Activated T-helper 1 cell treated with anti-CD3 and anti-CD28 coated beads, Interleukin-12 subunit alpha, Interleukin-12 subunit beta, Interleukin-2, Interleukin-4 antibody, amounts not matched to agents 30 ng/mL and 10 ng/mL and 1 ng/mL, durations not matched to agents 14 hours and 24 hours and 36 hours (primary cell): ENCODE results near the gene OR51F2. TPM values are rescaled to one million over a fixed set of nuclear protein-coding genes. Genes with fewer than 3 reads are reported as not detected.
"Not testable (repeated sequence)": the region's sequence is repeated elsewhere in the genome, so short reads cannot be mapped to it uniquely, and the experiment has no call there.

Experiments used
- DNase-seq: peaks from one replicate; pipeline ENCODE4 v3.0.0; 2021; ENCODE audit warnings: low spot score
- H3K27ac Mint-ChIP-seq: one replicate; pipeline ENCODE4 v1.8.0; 2021; ENCODE audit warnings: mild to moderate bottlenecking, mixed read lengths
- H3K27me3 Mint-ChIP-seq: one replicate; pipeline ENCODE4 v1.8.0; 2022; ENCODE audit warnings: mild to moderate bottlenecking, moderate library complexity, mixed read lengths; ENCODE audit not compliant: insufficient read depth
- H3K36me3 Mint-ChIP-seq: one replicate; pipeline ENCODE4 v1.8.0; 2021; ENCODE audit warnings: low read depth, mixed read lengths
- H3K4me1 Mint-ChIP-seq: one replicate; pipeline ENCODE4 v1.8.0; 2021; ENCODE audit warnings: low read depth, mixed read lengths
- H3K4me3 Mint-ChIP-seq: one replicate; pipeline ENCODE4 v1.8.0; 2021; ENCODE audit warnings: mild to moderate bottlenecking, moderate library complexity, mixed read lengths
- H3K9me3 Mint-ChIP-seq: one replicate; pipeline ENCODE4 v1.8.0; 2021; ENCODE audit warnings: mixed read lengths
- intact Hi-C: fragments of 100-400 bp; cut with micrococcal nuclease; formaldehyde crosslinking; loops from one replicate; pipeline ENCODE4 v1.15.1; 2024
- total RNA-seq: library from RNA; stranded (reverse); gene quantifications from 2 replicates; pipeline ENCODE4 v1.2.3, GENCODE V29; 2022

The OR51F2 gene
- total RNA-seq, 1 donor from 2014 or later = not detected

DNA sequence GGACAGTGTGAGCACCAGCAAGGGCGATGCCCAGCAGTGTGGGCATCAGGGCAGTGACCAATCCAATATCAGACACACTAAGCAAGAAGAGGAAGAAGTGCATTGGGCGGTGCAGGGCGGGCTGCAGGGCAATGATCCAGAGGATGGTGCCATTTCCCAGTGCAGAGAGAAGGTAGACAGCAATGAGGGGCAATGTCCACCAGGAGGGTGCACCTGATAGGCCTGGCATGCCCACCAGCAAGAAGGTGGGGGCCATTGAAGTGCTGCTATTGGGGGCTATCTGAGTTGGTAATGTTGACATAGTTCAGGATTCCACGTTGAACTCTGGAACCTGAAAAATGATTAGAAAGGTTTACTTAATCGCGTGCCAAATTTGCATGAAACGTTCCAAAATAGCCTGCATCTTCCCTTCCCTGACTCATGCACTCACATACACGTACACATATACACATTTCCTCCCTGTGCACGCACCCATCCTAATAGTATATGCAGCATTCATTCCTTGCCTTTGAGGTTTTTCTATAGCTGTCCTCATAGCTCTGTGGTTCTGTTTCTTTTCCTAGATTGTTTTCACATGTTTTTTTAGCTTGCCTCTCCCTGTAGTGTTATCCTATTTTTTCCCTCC lies 27.9 kb downstream of the OR51F2 start, which contains the start of gene OR51S1:
TSS of gene OR51S1 (minus strand) at position 301 of the 625 bp plus-strand sequence. CDS start at position 301, 0 bp downstream.
- Mint-ChIP-seq H3K36me3 (no peaks in the 10 kb centered on the region), H3K4me3 (no peak within 1 kb of the TSS), H3K27me3 (no peaks in the 10 kb centered on the region), H3K27ac (no peak within 1 kb of the TSS), H3K9me3 (no peaks in the 10 kb centered on the region), H3K4me1 (no peaks in the 10 kb centered on the region)
- intact Hi-C loops = no loop called here
- DNase-seq = no peak

DNA sequence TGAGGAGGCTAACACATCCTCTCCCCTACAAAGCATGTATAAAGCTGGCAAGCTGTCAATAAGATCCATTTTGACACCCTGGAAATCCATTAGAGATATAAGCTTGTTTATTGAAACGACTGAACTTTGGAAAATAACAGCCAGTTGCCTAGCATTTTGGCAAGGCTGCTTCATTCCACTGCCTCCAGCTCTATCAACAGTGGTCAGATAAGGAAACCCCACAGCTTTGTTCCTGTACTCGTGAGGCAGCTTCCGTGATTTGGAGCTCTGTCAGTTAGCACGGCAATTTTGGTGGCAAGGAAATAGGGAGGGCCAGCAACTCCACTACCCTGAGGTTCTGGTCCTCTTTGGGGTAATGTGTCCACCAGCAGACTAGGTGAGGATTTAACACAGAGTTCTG lies 29.9 kb downstream of the OR51F2 start:
- Mint-ChIP-seq H3K27me3 (no peaks in the 10 kb centered on the region), H3K4me1 (no peaks in the 10 kb centered on the region), H3K36me3 (no peaks in the 10 kb centered on the region), H3K9me3 (no peaks in the 10 kb centered on the region), H3K4me3 (no peak overlapping the region), H3K27ac (no peak overlapping the region)
- intact Hi-C loops = no loop called here
- DNase-seq = no peak

DNA sequence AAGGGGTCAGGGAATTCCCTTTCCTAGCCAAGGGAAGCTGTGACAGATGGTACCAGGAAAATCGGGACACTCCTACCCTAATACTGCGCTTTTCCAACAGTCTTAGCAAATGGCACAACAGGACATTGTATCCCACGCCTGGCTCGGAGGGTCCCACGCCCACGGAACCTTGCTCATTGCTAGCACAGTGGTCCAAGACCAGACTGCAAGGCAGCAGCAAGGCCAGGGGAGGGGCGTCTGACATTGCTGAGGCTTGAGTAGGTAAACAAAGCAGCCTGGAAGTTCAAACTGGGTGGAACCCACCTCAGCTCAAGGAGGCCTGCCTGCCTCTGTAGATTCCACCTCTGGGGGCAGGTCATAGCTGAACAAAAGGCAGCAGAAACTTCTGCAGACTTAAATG lies 33.2 kb downstream of the OR51F2 start:
- H3K4me1 Mint-ChIP-seq, H3K27ac Mint-ChIP-seq, DNase-seq, H3K9me3 Mint-ChIP-seq, H3K36me3 Mint-ChIP-seq, intact Hi-C loops, H3K27me3 Mint-ChIP-seq, H3K4me3 Mint-ChIP-seq: not testable (repeated sequence)

DNA sequence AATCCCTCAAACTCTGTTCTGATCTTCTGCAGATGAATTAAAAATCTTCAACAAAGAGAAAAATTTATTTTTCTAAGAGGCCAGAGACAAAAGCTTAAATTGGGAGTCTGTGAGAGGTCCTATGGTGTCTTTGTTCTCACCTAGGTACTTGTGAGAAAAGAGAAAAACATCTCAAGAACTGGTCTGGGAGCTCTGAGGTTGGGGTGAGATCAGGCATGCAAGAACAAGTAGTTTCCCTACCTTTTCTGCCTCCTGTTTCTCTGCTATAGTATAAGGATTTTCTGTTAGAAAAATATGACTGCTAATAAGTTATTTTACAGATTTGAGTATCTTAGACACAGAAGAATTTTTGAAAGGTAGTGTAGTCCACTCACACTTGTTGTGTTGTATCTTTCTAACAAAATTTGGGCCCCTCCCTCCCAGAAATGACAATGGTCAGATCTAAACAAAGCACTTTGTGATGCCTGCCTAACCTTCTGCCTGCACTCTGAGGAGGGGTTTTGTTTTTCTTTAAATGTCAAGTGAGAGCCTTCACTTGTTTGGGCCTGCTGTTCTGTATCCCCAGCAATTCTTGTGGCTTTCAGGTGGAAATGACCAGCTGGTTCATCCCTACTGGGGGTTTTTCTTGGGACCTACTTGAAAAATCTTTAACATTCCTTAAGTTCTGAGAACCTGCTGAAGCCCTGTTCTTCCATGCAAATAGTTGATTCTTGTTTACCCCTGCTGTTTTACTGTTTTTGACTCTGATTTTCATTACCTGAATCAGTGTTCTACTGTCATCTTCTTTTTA lies 41.5 kb downstream of the OR51F2 start:
- H3K27ac Mint-ChIP-seq = no peak overlapping the region
- intact Hi-C loops = no loop called here
- no peak for DNase-seq
- H3K27me3 Mint-ChIP-seq = no peaks in the 10 kb centered on the region
- H3K4me3 Mint-ChIP-seq = no peak overlapping the region
- H3K9me3 Mint-ChIP-seq = no peaks in the 10 kb centered on the region
- no peaks in the 10 kb centered on the region for H3K4me1 Mint-ChIP-seq
- no peaks in the 10 kb centered on the region for H3K36me3 Mint-ChIP-seq

DNA sequence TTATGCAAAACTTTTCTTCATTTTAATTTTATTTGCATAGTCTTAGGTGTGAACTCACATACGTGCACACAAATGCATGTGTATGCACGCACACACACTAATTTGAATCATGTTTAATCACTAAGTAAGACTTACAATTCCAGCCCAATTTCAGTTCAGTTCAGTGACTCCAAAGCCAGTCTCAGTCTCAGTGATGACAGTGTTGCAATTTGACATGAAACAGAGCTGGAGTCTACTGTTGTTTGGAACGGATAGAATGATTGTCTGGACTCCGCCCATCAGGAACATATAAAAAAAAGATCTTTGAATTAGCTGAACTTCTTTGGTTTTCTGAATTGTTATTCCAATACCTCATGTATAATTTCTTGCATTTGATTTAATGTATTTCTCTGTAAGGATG lies 42.8 kb downstream of the OR51F2 start:
- no peaks in the 10 kb centered on the region for H3K9me3 Mint-ChIP-seq

DNA sequence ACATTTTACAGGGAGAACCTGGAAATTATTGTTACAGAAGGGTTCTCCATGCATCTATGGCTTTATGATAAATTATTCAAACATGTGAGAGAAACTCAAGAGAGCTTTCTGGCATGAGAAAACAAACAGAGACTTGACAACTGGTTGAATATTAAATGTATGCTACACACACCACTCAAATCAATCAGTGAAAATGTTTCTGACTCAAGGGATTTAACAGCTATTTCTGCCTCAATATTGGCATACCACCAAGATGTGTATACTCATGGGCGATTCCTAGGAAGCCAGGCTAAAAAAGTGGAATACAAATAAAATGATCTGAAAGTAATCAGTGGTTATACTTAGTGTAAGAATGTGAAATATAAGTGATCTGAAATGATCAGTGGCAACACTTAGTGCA lies 44.7 kb downstream of the OR51F2 start:
- Mint-ChIP-seq H3K27me3 (no peaks in the 10 kb centered on the region), H3K9me3 (no peaks in the 10 kb centered on the region), H3K36me3 (no peaks in the 10 kb centered on the region), H3K27ac (no peak overlapping the region), H3K4me1 (no peaks in the 10 kb centered on the region), H3K4me3 (no peak overlapping the region)
- DNase-seq = no peak
- intact Hi-C loops = no loop called here

More for the DNA sequence above, 42.8 kb downstream of the OR51F2 start:
- no peak for DNase-seq
- Mint-ChIP-seq H3K27me3 (no peaks in the 10 kb centered on the region), H3K27ac (no peak overlapping the region), H3K4me3 (no peak overlapping the region), H3K4me1 (no peaks in the 10 kb centered on the region), H3K36me3 (no peaks in the 10 kb centered on the region)
- intact Hi-C loops = no loop called here

Other genes with a start within 250 kb of the OR51F2 start
- not detected in 2 replicates for gene OR52I2, start 239.6 kb upstream of the OR51F2 start, total RNA-seq
- gene OR52I1, start 227.3 kb upstream of the OR51F2 start, total RNA-seq = not detected in 2 replicates
- 8.2 and 9.4 TPM in 2 replicates for gene TRIM68, start 213.1 kb upstream of the OR51F2 start, total RNA-seq
- not detected in 2 replicates for gene OR51D1, start 183.8 kb upstream of the OR51F2 start, total RNA-seq
- not detected in 2 replicates for gene OR51E1, start 177.3 kb upstream of the OR51F2 start, total RNA-seq
- gene OR51E2, start 123.5 kb upstream of the OR51F2 start, total RNA-seq = not detected in 2 replicates
- gene MMP26, start 116.5 kb upstream of the OR51F2 start, total RNA-seq = not detected in 2 replicates
- not detected in 2 replicates for gene OR51F1, start 51.4 kb upstream of the OR51F2 start, total RNA-seq
- gene OR52R1, start 16.9 kb upstream of the OR51F2 start, total RNA-seq = not detected in 2 replicates
- gene OR51S1, start 27.9 kb downstream of the OR51F2 start, total RNA-seq = not detected in 2 replicates
- not detected in 2 replicates for gene OR51T1, start 60.6 kb downstream of the OR51F2 start, total RNA-seq
- not detected in 2 replicates for gene OR51A7, start 82.5 kb downstream of the OR51F2 start, total RNA-seq
- gene OR51G2, start 98.0 kb downstream of the OR51F2 start, total RNA-seq = not detected in 2 replicates
- not detected in 2 replicates for gene OR51G1, start 103.0 kb downstream of the OR51F2 start, total RNA-seq
- gene OR51A4, start 126.3 kb downstream of the OR51F2 start, total RNA-seq = not detected in 2 replicates
- gene OR51A2, start 134.4 kb downstream of the OR51F2 start, total RNA-seq = not detected in 2 replicates
- not detected in 2 replicates for gene OR51L1, start 173.5 kb downstream of the OR51F2 start, total RNA-seq
- not detected in 2 replicates for gene OR52J3, start 225.2 kb downstream of the OR51F2 start, total RNA-seq
- gene OR52E2, start 238.3 kb downstream of the OR51F2 start, total RNA-seq = not detected in 2 replicates
- gene OR52E1, start 248.3 kb downstream of the OR51F2 start, total RNA-seq = not detected in 2 replicates